Endothelial cell of umbilical vein (primary cell): ENCODE results near the gene DPP10. TPM values are rescaled to one million over a fixed set of nuclear protein-coding genes. Genes with fewer than 3 reads are reported as not detected.

Experiments
- BruUV-seq: library from RNA; stranded (reverse); fragments of 400-500 nt; replicated peaks from 2 replicates; lab custom pipeline; 2021; lab: Mats Ljungman, UMichigan
- CTCF ChIA-PET: fragments of 300-600, 350-600 bp; sonication (Branson Sonifier 250); formaldehyde crosslinking; loops from one replicate; lab custom pipeline; 2021; ENCODE audit warnings: antibody characterized with exemption, inconsistent platforms; lab: Charles Lee
- POLR2A ChIA-PET: fragments of 300-600, 350-600 bp; sonication (Branson Sonifier 250); formaldehyde crosslinking; loops from one replicate; lab custom pipeline; 2021; ENCODE audit warnings: antibody characterized with exemption, inconsistent platforms; lab: Charles Lee
- DNase-seq: peaks from one replicate; pipeline ENCODE4 v3.0.0-alpha.2; 2011; ENCODE audit warnings: low read depth, low spot score
- FAIRE-seq: peaks from 2 replicates; lab custom pipeline; 2011; peaks lifted over from hg19 to GRCh38; lab: Jason Lieb, UNC
- H2AFZ ChIP-seq: 2 replicates; pipeline ENCODE4 v1.6.0; 2012; ENCODE audit warnings: low read depth, low read length, control low read depth, inconsistent platforms
- H3K27ac ChIP-seq: 2 replicates; pipeline ENCODE4 v1.5.1; 2011; ENCODE audit warnings: low read depth, mild to moderate bottlenecking, control low read depth, low read length, moderate library complexity; ENCODE audit not compliant: insufficient read depth
- H3K27me3 ChIP-seq, 2 experiments: 2 replicates each; pipeline versions ENCODE4 v1.6.0 to v1.6.1; 2011; ENCODE audit warnings: low read length in 2 of 2, mixed read lengths in 1 of 2; ENCODE audit not compliant: control insufficient read depth in 2 of 2, insufficient read depth in 2 of 2
- H3K36me3 ChIP-seq, 2 experiments: 2 replicates in 1 of 2; 3 replicates in 1 of 2; pipeline ENCODE4 v1.5.1; 2011; ENCODE audit warnings: low read length in 2 of 2, mild to moderate bottlenecking in 1 of 2, moderate library complexity in 1 of 2; ENCODE audit not compliant: control insufficient read depth in 2 of 2, insufficient read depth in 2 of 2; ENCODE audit errors: extremely low read depth in 1 of 2
- H3K4me1 ChIP-seq: 3 replicates; pipeline ENCODE4 v1.5.1; 2011; ENCODE audit warnings: mild to moderate bottlenecking, low read length; ENCODE audit not compliant: control insufficient read depth, insufficient read depth; ENCODE audit errors: extremely low read depth
- H3K4me2 ChIP-seq: 2 replicates; pipeline ENCODE4 v1.6.1; 2011; ENCODE audit warnings: low read length, control low read depth, mixed read lengths; ENCODE audit not compliant: insufficient read depth
- H3K4me3 ChIP-seq, 3 experiments: fragments of 200-600 bp in 1 of 3; sonication (generic), shearing (Covaris generic) in 1 of 3; replicated peaks in 1 of 3; 2 replicates each; pipeline ENCODE4 v1.5.1; 2011 to 2016; ENCODE audit warnings: control low read depth in 3 of 3, low read length in 3 of 3, mild to moderate bottlenecking in 2 of 3, inconsistent platforms in 1 of 3, low read depth in 1 of 3, moderate library complexity in 1 of 3; ENCODE audit not compliant: insufficient read depth in 1 of 3
- H3K79me2 ChIP-seq: 2 replicates; pipeline ENCODE4 v1.6.0; 2012; ENCODE audit warnings: low read length, inconsistent platforms; ENCODE audit not compliant: control insufficient read depth, insufficient read depth
- H3K9ac ChIP-seq: replicated peaks from 2 replicates; pipeline ENCODE3; 2011; ENCODE audit warnings: low read length, control low read depth; ENCODE audit not compliant: insufficient read depth; ENCODE audit errors: extremely low read depth
- H3K9me1 ChIP-seq: replicated peaks from 3 replicates; pipeline ENCODE4 v1.6.0; 2011; ENCODE audit warnings: mild to moderate bottlenecking, low read length; ENCODE audit not compliant: control insufficient read depth, insufficient read depth; ENCODE audit errors: extremely low read depth
- H3K9me3 ChIP-seq: replicated peaks from 2 replicates; pipeline ENCODE4 v1.5.1; 2012; ENCODE audit warnings: low read length, inconsistent platforms; ENCODE audit not compliant: control insufficient read depth, insufficient read depth
- H4K20me1 ChIP-seq: replicated peaks from 2 replicates; pipeline ENCODE3; 2011; ENCODE audit warnings: mild to moderate bottlenecking, low read length; ENCODE audit not compliant: control insufficient read depth, insufficient read depth; ENCODE audit errors: extremely low read depth
- EZH2 ChIP-seq: IDR thresholded peaks from 2 replicates; pipeline ENCODE4 v1.6.1; 2012; ENCODE audit warnings: borderline replicate concordance, low read depth, mild to moderate bottlenecking, moderate library complexity, low read length, inconsistent platforms; ENCODE audit not compliant: severe bottlenecking
- FOS ChIP-seq: IDR thresholded peaks from 2 replicates; pipeline ENCODE4 v1.6.1; 2011; ENCODE audit warnings: mild to moderate bottlenecking, low read length, moderate library complexity, borderline replicate concordance; ENCODE audit not compliant: insufficient read depth
- GATA2 ChIP-seq: IDR thresholded peaks from 2 replicates; pipeline ENCODE4 v1.7.0; 2011; ENCODE audit warnings: low read depth, mild to moderate bottlenecking, moderate library complexity, mixed read lengths, low read length; ENCODE audit not compliant: insufficient read length, insufficient read depth
- JUN ChIP-seq: IDR thresholded peaks from 2 replicates; pipeline ENCODE4 v1.6.1; 2011; ENCODE audit warnings: borderline replicate concordance, low read depth; ENCODE audit not compliant: insufficient read length, insufficient read depth
- MAX ChIP-seq: IDR thresholded peaks from 2 replicates; pipeline ENCODE4 v1.6.1; 2011; ENCODE audit not compliant: insufficient read depth, insufficient read length
- MYC ChIP-seq: IDR thresholded peaks from one replicate; pipeline ENCODE4 v1.6.1; 2011; ENCODE audit warnings: mild to moderate bottlenecking, low read depth, low read length
- POLR2A ChIP-seq: IDR thresholded peaks from 2 replicates; pipeline ENCODE4 v1.6.1; 2012; ENCODE audit warnings: low read depth, mild to moderate bottlenecking, control low read depth, low read length
- POLR2AphosphoS5 ChIP-seq: IDR thresholded peaks from 2 replicates; pipeline ENCODE4 v1.6.1; 2012; ENCODE audit warnings: low read depth, mild to moderate bottlenecking, control low read depth, low read length, moderate library complexity; ENCODE audit not compliant: insufficient read depth
- dilution Hi-C: fragments of 300-500 bp; cut with MboI; formaldehyde crosslinking; loops from one replicate; pipeline ENCODE4 v1.15.0; 2019; ENCODE audit warnings: low sequenced_read_pairs; ENCODE audit not compliant: extremely low pct_ligation_motif_present
- intact Hi-C: fragments of 100-400 bp; cut with micrococcal nuclease; formaldehyde crosslinking; loops from one replicate; pipeline ENCODE4 v1.10.0; 2022
- polyA plus RNA-seq, 4 experiments: library from polyadenylated mRNA; depleted of rRNA in 3 of 4; stranded (reverse) in 3 of 4; unstranded in 1 of 4; fragments of >200 nt; gene quantifications; 2 replicates each; pipeline versions ENCODE4 v1.2.1 to v1.2.3, GENCODE V29; 2011 to 2012; ENCODE audit warnings: missing spikeins in 1 of 4
- total RNA-seq: library from RNA; stranded (reverse); gene quantifications from 2 replicates; pipeline ENCODE4 v1.2.3, GENCODE V29; 2021
- TF ChIP-seq, protein P1 (sequence below), 2 donors: IDR thresholded peaks; 1 replicate in 1 of 2; 2 replicates in 1 of 2; pipeline ENCODE4 v1.5.1; 2011; ENCODE audit warnings: low read length in 2 of 2, mild to moderate bottlenecking in 2 of 2, moderate library complexity in 2 of 2, control low read depth in 1 of 2, inconsistent platforms in 1 of 2, low read depth in 1 of 2; ENCODE audit not compliant: insufficient read depth in 1 of 2; ENCODE audit errors: extremely low read depth in 1 of 2

DPP10 gene
- total and polyA plus RNA-seq, 2 donors (not counting 3 experiments of a cell fraction or from before 2014, with no cell fraction given), result not detected

DNA sequence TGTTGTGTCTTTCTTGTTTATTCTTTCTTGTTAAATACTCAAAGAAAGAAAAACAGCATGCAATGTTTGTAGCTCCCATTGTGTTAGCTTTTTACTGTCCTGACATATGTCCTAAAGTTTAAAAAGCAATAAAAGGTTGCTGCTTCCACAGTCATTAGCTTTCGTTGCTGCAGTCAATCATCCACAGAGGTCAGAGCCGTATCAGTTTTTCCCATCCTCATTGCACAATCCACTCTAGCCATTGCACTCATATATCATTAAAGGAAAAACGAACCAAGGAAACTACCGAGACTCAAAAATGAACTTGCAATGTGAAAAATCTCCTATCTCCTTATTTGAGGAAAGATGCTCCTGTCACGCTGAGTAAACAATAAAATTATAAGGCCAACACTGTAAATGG, 954.1 kb downstream of the DPP10 start:
- H3K9ac ChIP-seq, result no peak overlapping the region
- H2AFZ ChIP-seq, result no peak overlapping the region
- H3K4me1 ChIP-seq, result no peaks in the 10 kb centered on the region
- POLR2A ChIA-PET, result no interaction called here
- no TSS peak for BruUV-seq
- H3K36me3 ChIP-seq, result no peaks in the 10 kb centered on the region
- no peak overlapping the region for H3K4me3 ChIP-seq
- H3K9me1 ChIP-seq, result no peaks in the 10 kb centered on the region
- no peaks in the 10 kb centered on the region for H3K27me3 ChIP-seq
- H3K9me3 ChIP-seq, result no peaks in the 10 kb centered on the region
- no peaks in the 10 kb centered on the region for H4K20me1 ChIP-seq
- no peak overlapping the region for H3K4me2 ChIP-seq
- intact Hi-C loops, result no loop called here
- dilution Hi-C loops, result no loop called here
- FAIRE-seq (no peak), DNase-seq (no peak)
- H3K27ac ChIP-seq, result no peak overlapping the region
- H3K79me2 ChIP-seq, result no peaks in the 10 kb centered on the region
- CTCF ChIA-PET, result no interaction called here
- no peak for TF ChIP-seq JUN
- TF ChIP-seq EZH2, result no peak
- TF ChIP-seq FOS, result no peak
- no peak for TF ChIP-seq GATA2
- TF ChIP-seq, protein P1, sequence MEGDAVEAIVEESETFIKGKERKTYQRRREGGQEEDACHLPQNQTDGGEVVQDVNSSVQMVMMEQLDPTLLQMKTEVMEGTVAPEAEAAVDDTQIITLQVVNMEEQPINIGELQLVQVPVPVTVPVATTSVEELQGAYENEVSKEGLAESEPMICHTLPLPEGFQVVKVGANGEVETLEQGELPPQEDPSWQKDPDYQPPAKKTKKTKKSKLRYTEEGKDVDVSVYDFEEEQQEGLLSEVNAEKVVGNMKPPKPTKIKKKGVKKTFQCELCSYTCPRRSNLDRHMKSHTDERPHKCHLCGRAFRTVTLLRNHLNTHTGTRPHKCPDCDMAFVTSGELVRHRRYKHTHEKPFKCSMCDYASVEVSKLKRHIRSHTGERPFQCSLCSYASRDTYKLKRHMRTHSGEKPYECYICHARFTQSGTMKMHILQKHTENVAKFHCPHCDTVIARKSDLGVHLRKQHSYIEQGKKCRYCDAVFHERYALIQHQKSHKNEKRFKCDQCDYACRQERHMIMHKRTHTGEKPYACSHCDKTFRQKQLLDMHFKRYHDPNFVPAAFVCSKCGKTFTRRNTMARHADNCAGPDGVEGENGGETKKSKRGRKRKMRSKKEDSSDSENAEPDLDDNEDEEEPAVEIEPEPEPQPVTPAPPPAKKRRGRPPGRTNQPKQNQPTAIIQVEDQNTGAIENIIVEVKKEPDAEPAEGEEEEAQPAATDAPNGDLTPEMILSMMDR (IDR thresholded peaks at IDR 0.05; ENCODE audit: extremely low read depth in 1 of 2, insufficient read depth in 1 of 2, low read depth in 1 of 2, low read length in 2 of 2), result no peak
- TF ChIP-seq POLR2A, result no peak
- TF ChIP-seq POLR2AphosphoS5, result no peak
- no peak for TF ChIP-seq MAX
- TF ChIP-seq MYC, result no peak
